ENCODE data around the gene PRKX.
"Not testable (repeated sequence)": the region's sequence is repeated elsewhere in the genome, so short reads cannot be mapped to it uniquely, and the experiment has no call there.

Gene PRKX

DNA sequence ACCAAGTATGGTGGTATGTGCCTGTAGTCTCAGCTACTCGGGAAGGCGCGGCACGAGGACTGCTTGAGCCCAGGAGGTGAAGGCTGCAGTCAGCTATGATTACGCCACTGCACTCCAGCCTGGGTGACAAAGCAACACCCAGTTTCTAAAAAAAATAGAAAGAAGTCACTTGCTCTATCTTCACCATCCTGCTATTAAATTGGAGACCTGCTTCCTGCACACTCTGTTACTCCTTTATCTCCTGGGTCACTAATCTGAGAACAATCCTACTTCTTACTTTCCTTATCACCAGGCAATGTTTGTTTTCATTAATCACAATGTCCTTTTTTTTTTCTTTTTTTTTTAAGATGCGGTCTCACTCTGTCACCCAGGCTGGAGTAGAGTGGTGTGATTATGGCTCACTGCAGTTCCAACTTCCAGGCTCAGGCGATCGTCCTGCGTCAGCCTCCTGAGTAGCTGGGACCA lies 16.2 kb downstream of the PRKX start:
- TF ChIP-seq ZC3H10 (CRISPR knock-in tag; IDR thresholded peaks at IDR 0.05) = no peak
- TF ChIP-seq PPARA (CRISPR knock-in tag; IDR thresholded peaks at IDR 0.05; ENCODE audit: borderline replicate concordance) = no peak
- TF ChIP-seq OSR1 (CRISPR knock-in tag; IDR thresholded peaks at IDR 0.05) = no peak
- no peak for TF ChIP-seq POU6F1 (CRISPR knock-in tag; IDR thresholded peaks at IDR 0.05; ENCODE audit: borderline replicate concordance, low read depth)
- TF ChIP-seq ZNF8 (CRISPR knock-in tag; IDR thresholded peaks at IDR 0.05) = no peak
- TF ChIP-seq TOX (CRISPR knock-in tag; IDR thresholded peaks at IDR 0.05; ENCODE audit: borderline replicate concordance) = no peak
- no peak for TF ChIP-seq ISL1 (CRISPR knock-in tag; IDR thresholded peaks at IDR 0.05)
- no peak for TF ChIP-seq ZFP30 (CRISPR knock-in tag; IDR thresholded peaks at IDR 0.05)
- ATAC-seq = no peak

DNA sequence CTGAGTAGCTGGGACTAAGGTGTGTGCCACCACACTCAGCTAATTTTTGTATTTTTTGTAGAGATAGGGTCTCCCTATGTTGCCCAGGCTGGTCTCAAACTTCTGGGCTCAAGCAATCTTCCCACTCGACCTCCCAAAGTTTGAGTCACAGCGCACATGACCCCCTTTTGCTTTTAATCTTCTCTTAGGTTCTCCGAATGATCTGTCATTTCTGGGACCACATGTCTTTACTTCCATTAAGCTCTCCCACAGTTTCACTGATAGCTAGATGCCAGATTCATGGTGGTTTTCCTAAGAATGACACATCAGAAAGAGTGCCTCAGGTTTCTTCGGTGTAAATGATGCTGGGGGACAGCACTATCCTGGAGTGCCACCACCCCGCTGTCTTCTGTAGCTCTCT lies 17.9 kb downstream of the PRKX start:
- no peak for ATAC-seq
- no peak for TF ChIP-seq ZNF70 (CRISPR knock-in tag; IDR thresholded peaks at IDR 0.05)
- no peak for TF ChIP-seq BACH2 (CRISPR knock-in tag; IDR thresholded peaks at IDR 0.05; ENCODE audit: borderline replicate concordance)
- TF ChIP-seq RARB (CRISPR knock-in tag; IDR thresholded peaks at IDR 0.05) = no peak
- no peak for TF ChIP-seq POU6F1 (CRISPR knock-in tag; IDR thresholded peaks at IDR 0.05; ENCODE audit: borderline replicate concordance, low read depth)
- no peak for TF ChIP-seq TOX (CRISPR knock-in tag; IDR thresholded peaks at IDR 0.05; ENCODE audit: borderline replicate concordance)
- no peak for TF ChIP-seq TCF4 (CRISPR knock-in tag; IDR thresholded peaks at IDR 0.05; ENCODE audit: borderline replicate concordance)
- TF ChIP-seq, protein P1, sequence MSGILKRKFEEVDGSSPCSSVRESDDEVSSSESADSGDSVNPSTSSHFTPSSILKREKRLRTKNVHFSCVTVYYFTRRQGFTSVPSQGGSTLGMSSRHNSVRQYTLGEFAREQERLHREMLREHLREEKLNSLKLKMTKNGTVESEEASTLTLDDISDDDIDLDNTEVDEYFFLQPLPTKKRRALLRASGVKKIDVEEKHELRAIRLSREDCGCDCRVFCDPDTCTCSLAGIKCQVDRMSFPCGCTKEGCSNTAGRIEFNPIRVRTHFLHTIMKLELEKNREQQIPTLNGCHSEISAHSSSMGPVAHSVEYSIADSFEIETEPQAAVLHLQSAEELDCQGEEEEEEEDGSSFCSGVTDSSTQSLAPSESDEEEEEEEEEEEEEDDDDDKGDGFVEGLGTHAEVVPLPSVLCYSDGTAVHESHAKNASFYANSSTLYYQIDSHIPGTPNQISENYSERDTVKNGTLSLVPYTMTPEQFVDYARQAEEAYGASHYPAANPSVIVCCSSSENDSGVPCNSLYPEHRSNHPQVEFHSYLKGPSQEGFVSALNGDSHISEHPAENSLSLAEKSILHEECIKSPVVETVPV (CRISPR knock-in tag; IDR thresholded peaks at IDR 0.05) = no peak
- TF ChIP-seq, protein P2, sequence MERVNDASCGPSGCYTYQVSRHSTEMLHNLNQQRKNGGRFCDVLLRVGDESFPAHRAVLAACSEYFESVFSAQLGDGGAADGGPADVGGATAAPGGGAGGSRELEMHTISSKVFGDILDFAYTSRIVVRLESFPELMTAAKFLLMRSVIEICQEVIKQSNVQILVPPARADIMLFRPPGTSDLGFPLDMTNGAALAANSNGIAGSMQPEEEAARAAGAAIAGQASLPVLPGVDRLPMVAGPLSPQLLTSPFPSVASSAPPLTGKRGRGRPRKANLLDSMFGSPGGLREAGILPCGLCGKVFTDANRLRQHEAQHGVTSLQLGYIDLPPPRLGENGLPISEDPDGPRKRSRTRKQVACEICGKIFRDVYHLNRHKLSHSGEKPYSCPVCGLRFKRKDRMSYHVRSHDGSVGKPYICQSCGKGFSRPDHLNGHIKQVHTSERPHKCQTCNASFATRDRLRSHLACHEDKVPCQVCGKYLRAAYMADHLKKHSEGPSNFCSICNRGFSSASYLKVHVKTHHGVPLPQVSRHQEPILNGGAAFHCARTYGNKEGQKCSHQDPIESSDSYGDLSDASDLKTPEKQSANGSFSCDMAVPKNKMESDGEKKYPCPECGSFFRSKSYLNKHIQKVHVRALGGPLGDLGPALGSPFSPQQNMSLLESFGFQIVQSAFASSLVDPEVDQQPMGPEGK (CRISPR knock-in tag; IDR thresholded peaks at IDR 0.05; ENCODE audit: borderline replicate concordance) = no peak
- no peak for TF ChIP-seq ZNF565 (CRISPR knock-in tag; conservative IDR thresholded peaks at IDR 0.05; ENCODE audit: low read depth)
- TF ChIP-seq, protein P3, sequence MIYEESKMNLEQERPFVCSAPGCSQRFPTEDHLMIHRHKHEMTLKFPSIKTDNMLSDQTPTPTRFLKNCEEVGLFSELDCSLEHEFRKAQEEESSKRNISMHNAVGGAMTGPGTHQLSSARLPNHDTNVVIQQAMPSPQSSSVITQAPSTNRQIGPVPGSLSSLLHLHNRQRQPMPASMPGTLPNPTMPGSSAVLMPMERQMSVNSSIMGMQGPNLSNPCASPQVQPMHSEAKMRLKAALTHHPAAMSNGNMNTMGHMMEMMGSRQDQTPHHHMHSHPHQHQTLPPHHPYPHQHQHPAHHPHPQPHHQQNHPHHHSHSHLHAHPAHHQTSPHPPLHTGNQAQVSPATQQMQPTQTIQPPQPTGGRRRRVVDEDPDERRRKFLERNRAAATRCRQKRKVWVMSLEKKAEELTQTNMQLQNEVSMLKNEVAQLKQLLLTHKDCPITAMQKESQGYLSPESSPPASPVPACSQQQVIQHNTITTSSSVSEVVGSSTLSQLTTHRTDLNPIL (CRISPR knock-in tag; IDR thresholded peaks at IDR 0.05; ENCODE audit: low read depth) = no peak
- no peak for TF ChIP-seq CSDC2 (CRISPR knock-in tag; IDR thresholded peaks at IDR 0.05)
- no peak for TF ChIP-seq ESRRG (CRISPR knock-in tag; IDR thresholded peaks at IDR 0.05)

- no peak for TF ChIP-seq TOX (CRISPR knock-in tag; IDR thresholded peaks at IDR 0.05; ENCODE audit: borderline replicate concordance)
- no peak for TF ChIP-seq POU6F1 (CRISPR knock-in tag; IDR thresholded peaks at IDR 0.05; ENCODE audit: borderline replicate concordance, low read depth)
- TF ChIP-seq BACH2 (CRISPR knock-in tag; IDR thresholded peaks at IDR 0.05; ENCODE audit: borderline replicate concordance) = no peak
- no peak for TF ChIP-seq ISL1 (CRISPR knock-in tag; IDR thresholded peaks at IDR 0.05)
- no peak for TF ChIP-seq ARNTL (CRISPR knock-in tag; IDR thresholded peaks at IDR 0.05; ENCODE audit: borderline replicate concordance, low read depth)
- TF ChIP-seq ZFP3 (CRISPR knock-in tag; IDR thresholded peaks at IDR 0.05) = no peak
- TF ChIP-seq, protein P2 (CRISPR knock-in tag; IDR thresholded peaks at IDR 0.05; ENCODE audit: borderline replicate concordance) = no peak
- no peak for TF ChIP-seq TCF4 (CRISPR knock-in tag; IDR thresholded peaks at IDR 0.05; ENCODE audit: borderline replicate concordance)
- TF ChIP-seq GLIS3 (CRISPR knock-in tag; IDR thresholded peaks at IDR 0.05) = no peak
- TF ChIP-seq ZNF8 (CRISPR knock-in tag; IDR thresholded peaks at IDR 0.05) = no peak
- TF ChIP-seq PPARA (CRISPR knock-in tag; IDR thresholded peaks at IDR 0.05; ENCODE audit: borderline replicate concordance) = no peak
- TF ChIP-seq ESRRG (CRISPR knock-in tag; IDR thresholded peaks at IDR 0.05) = no peak
- TF ChIP-seq OSR1 (CRISPR knock-in tag; IDR thresholded peaks at IDR 0.05) = no peak
- no peak for TF ChIP-seq ZNF70 (CRISPR knock-in tag; IDR thresholded peaks at IDR 0.05)
- TF ChIP-seq SNAI2 (CRISPR knock-in tag; IDR thresholded peaks at IDR 0.05) = no peak
- TF ChIP-seq CSDC2 (CRISPR knock-in tag; IDR thresholded peaks at IDR 0.05) = no peak
- TF ChIP-seq, protein P1 (CRISPR knock-in tag; IDR thresholded peaks at IDR 0.05) = no peak
- no peak for TF ChIP-seq ZNF565 (CRISPR knock-in tag; conservative IDR thresholded peaks at IDR 0.05; ENCODE audit: low read depth)
- no peak for ATAC-seq
Observed at GRCh38 chrX:3690140-3690539, 23.3 kb downstream of the PRKX start.

- ATAC-seq = not testable (repeated sequence)
Observed at GRCh38 chrX:3683236-3683635, 30.2 kb downstream of the PRKX start.
